Peyer's patch (tissue), 4 donors: Measurements from ENCODE around the gene STK24.

Source experiments
- POLR2A ChIP-seq, 2 donors: fragments of 450-650 bp; IDR thresholded peaks; one replicate each; pipeline ENCODE4 v1.5.1; 2017; ENCODE audit warnings: antibody characterized with exemption in 2 of 2, mild to moderate bottlenecking in 2 of 2, moderate library complexity in 2 of 2
- TF ChIP-seq, protein P1 (sequence below), 6 experiments: fragments of 450-650 bp in 4 of 6; fragments of 200-600 bp in 2 of 6; sonication (generic) in 1 of 6; IDR thresholded peaks; one replicate each; pipeline ENCODE4 v1.5.1; 2017 to 2019; ENCODE audit warnings: antibody characterized with exemption in 6 of 6, mild to moderate bottlenecking in 3 of 6, moderate library complexity in 1 of 6

DNA sequence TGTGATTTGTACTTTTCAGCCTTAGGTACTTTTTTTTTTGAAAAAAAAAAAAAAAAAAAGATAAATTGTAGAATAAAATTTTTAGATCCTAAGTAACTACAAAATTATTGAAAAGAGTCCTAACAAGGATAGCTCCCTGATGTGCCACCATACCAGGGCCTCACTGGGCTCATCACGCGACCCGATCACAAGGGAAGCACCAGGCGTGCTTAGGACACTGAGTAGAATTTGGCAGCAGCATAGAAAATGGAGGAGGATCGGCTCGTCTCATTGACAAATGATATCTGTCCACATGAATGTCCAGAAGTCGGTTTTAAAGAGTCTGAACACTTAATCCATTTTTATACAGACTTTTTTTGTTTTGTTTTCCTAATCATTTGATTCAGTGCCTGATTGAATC, 179.0 kb downstream of the STK24 start:
- TF ChIP-seq, protein P1, sequence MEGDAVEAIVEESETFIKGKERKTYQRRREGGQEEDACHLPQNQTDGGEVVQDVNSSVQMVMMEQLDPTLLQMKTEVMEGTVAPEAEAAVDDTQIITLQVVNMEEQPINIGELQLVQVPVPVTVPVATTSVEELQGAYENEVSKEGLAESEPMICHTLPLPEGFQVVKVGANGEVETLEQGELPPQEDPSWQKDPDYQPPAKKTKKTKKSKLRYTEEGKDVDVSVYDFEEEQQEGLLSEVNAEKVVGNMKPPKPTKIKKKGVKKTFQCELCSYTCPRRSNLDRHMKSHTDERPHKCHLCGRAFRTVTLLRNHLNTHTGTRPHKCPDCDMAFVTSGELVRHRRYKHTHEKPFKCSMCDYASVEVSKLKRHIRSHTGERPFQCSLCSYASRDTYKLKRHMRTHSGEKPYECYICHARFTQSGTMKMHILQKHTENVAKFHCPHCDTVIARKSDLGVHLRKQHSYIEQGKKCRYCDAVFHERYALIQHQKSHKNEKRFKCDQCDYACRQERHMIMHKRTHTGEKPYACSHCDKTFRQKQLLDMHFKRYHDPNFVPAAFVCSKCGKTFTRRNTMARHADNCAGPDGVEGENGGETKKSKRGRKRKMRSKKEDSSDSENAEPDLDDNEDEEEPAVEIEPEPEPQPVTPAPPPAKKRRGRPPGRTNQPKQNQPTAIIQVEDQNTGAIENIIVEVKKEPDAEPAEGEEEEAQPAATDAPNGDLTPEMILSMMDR (IDR thresholded peaks at IDR 0.05) = no peak
- no peak for TF ChIP-seq POLR2A (IDR thresholded peaks at IDR 0.05)
